Smooth muscle cell (in vitro differentiated cells): ENCODE measurements around the gene KCNH4. TPM values are rescaled to one million over a fixed set of nuclear protein-coding genes. Genes with fewer than 3 reads are reported as not detected.

ENCODE experiments used
- DNase-seq: peaks from one replicate; lab custom pipeline; 2025; ENCODE audit not compliant: unreplicated experiment; lab: John Stamatoyannopoulos, UW
- H2AFZ ChIP-seq: fragments of 200-600 bp; sonication (generic); 2 replicates; pipeline ENCODE4 v1.6.0; 2016; ENCODE audit warnings: antibody characterized with exemption, low read depth, mild to moderate bottlenecking
- H3F3A ChIP-seq: fragments of 200-600 bp; sonication (generic); 2 replicates; pipeline ENCODE4 v1.6.0; 2017; ENCODE audit warnings: antibody characterized with exemption, low read depth
- H3K27ac ChIP-seq: fragments of 200-600 bp; sonication (generic); 2 replicates; pipeline ENCODE4 v1.5.1; 2016; ENCODE audit warnings: low read depth, mild to moderate bottlenecking
- H3K27me3 ChIP-seq: fragments of 200-600 bp; sonication (generic); 2 replicates; pipeline ENCODE4 v1.6.1; 2016; ENCODE audit warnings: low read depth, mild to moderate bottlenecking
- H3K36me3 ChIP-seq: fragments of 200-600 bp; sonication (generic); 2 replicates; pipeline ENCODE4 v1.5.1; 2016; ENCODE audit warnings: low read depth
- H3K4me1 ChIP-seq: fragments of 200-600 bp; sonication (generic); 2 replicates; pipeline ENCODE4 v1.5.1; 2016; ENCODE audit warnings: low read depth
- H3K4me2 ChIP-seq: fragments of 200-600 bp; sonication (generic); 2 replicates; pipeline ENCODE4 v1.6.0; 2016; ENCODE audit warnings: mild to moderate bottlenecking
- H3K4me3 ChIP-seq: fragments of 200-600 bp; sonication (generic); 2 replicates; pipeline ENCODE4 v1.5.1; 2016; ENCODE audit warnings: mild to moderate bottlenecking
- H3K79me2 ChIP-seq: fragments of 200-600 bp; sonication (generic); 2 replicates; pipeline ENCODE4 v1.6.0; 2016; ENCODE audit warnings: low read depth, mild to moderate bottlenecking
- H3K9ac ChIP-seq: fragments of 200-600 bp; sonication (generic); 2 replicates; pipeline ENCODE4 v1.6.0; 2016; ENCODE audit warnings: low read depth
- H3K9me3 ChIP-seq: fragments of 200-600 bp; sonication (generic); replicated peaks from 2 replicates; pipeline ENCODE4 v1.5.1; 2016; ENCODE audit warnings: low read depth
- H4K20me1 ChIP-seq: fragments of 200-600 bp; sonication (generic); 2 replicates; pipeline ENCODE4 v1.6.0; 2016; ENCODE audit warnings: low read depth
- CTCF ChIP-seq: fragments of 200-600 bp; sonication (generic); IDR thresholded peaks from 2 replicates; pipeline ENCODE4 v1.5.1; 2017; ENCODE audit warnings: borderline replicate concordance, mild to moderate bottlenecking, antibody characterized with exemption; ENCODE audit not compliant: insufficient read depth, poor library complexity, severe bottlenecking
- WGBS: methylation state at CpG from one replicate; pipeline ENCODE4 v1.1.7; 2016; ENCODE audit warnings: low lambda C conversion rate; 5-methylcytosine and 5-hydroxymethylcytosine counted together
- polyA plus RNA-seq: library from polyadenylated mRNA; unstranded; fragments of >200 nt; fragmentation: Nextera tagmentation; extraction: Ambion mirVana; gene quantifications from 2 replicates; pipeline ENCODE4 v1.2.1, GENCODE V29; 2016
- total RNA-seq: library from RNA; depleted of rRNA; stranded (reverse); fragments of >200 nt; gene quantifications from 2 replicates; pipeline ENCODE4 v1.2.3, GENCODE V29; 2014

KCNH4 gene
- total and polyA plus RNA-seq, 2 experiments from 2014 or later, result not detected

- H3K79me2 ChIP-seq, result no peaks in the 10 kb centered on the region
- WGBS, result 83% methylated on average over 7 of the region's 7 CpGs
- no peak overlapping the region for H2AFZ ChIP-seq
- no peak overlapping the region for H3K27ac ChIP-seq
- H3K9me3 ChIP-seq, result no peaks in the 10 kb centered on the region
- H3K27me3 ChIP-seq, result no peaks in the 10 kb centered on the region
- no peak for TF ChIP-seq CTCF
- H3K9ac ChIP-seq, result no peak overlapping the region
- H3K4me1 ChIP-seq, result peaks cover 3% of the 10 kb centered on the region
- H3K36me3 ChIP-seq, result no peaks in the 10 kb centered on the region
- no peaks in the 10 kb centered on the region for H3F3A ChIP-seq
- H3K4me3 ChIP-seq, result peak overlapping the region; percentile 98
- peak overlapping the region; percentile 100 for H3K4me2 ChIP-seq
- H4K20me1 ChIP-seq, result no peaks in the 10 kb centered on the region
- no peak for DNase-seq
These were observed 60.7 kb downstream of the KCNH4 start for GRCh38 chr17:42120161-42120769.

GRCh38 chr17:42119301-42119700 is 61.6 kb downstream of the KCNH4 start:
- TF ChIP-seq CTCF, result no peak
- DNase-seq, result no peak
- Histone ChIP-seq H3K4me2 (no peak overlapping the region), H2AFZ (no peak overlapping the region), H3F3A (no peaks in the 10 kb centered on the region), H3K79me2 (no peaks in the 10 kb centered on the region), H3K27me3 (no peaks in the 10 kb centered on the region), H3K9ac (no peak overlapping the region), H3K27ac (no peak overlapping the region), H3K9me3 (no peaks in the 10 kb centered on the region), H3K4me3 (no peak overlapping the region), H4K20me1 (no peaks in the 10 kb centered on the region), H3K36me3 (no peaks in the 10 kb centered on the region), H3K4me1 (peaks cover 3% of the 10 kb centered on the region)
- WGBS, result 96% methylated on average over 18 of the region's 18 CpGs

GRCh38 chr17:42118545-42118944 is 62.4 kb downstream of the KCNH4 start:
- Histone ChIP-seq H3K4me2 (no peak overlapping the region), H3K9ac (no peak overlapping the region), H2AFZ (no peak overlapping the region), H3K9me3 (no peaks in the 10 kb centered on the region), H3K4me3 (no peak overlapping the region), H4K20me1 (no peaks in the 10 kb centered on the region), H3K4me1 (peaks cover 3% of the 10 kb centered on the region), H3K36me3 (no peaks in the 10 kb centered on the region), H3K27me3 (no peaks in the 10 kb centered on the region), H3K79me2 (no peaks in the 10 kb centered on the region), H3K27ac (no peak overlapping the region), H3F3A (no peaks in the 10 kb centered on the region)
- WGBS, result 91% methylated on average over 2 of the region's 2 CpGs
- TF ChIP-seq CTCF, result peak; percentile 33
- DNase-seq, result no peak

DNA sequence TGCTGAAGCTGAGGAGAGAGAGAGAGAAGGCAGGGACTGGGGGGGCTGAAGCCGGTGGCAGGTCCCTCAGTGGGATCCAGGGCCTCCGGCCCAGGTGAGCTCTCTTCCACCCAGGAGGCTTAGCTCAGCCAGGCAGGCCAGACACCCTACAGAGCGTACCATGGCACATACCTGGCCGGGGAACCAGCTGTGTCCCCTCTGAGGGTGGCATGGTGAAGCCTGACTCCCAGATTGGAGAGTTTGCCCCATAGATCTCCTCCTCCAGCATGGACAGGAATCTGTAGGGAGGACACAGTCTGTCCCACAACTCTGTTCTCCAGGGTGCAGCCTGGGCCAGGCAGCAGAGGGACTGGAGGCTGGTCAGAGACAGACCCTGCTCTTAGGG is 62.8 kb downstream of the KCNH4 start:
- Histone ChIP-seq H3K9me3 (no peaks in the 10 kb centered on the region), H3K4me2 (no peak overlapping the region), H3K4me1 (peaks cover 3% of the 10 kb centered on the region), H2AFZ (no peak overlapping the region), H3K79me2 (no peaks in the 10 kb centered on the region), H3K27ac (no peak overlapping the region), H4K20me1 (no peaks in the 10 kb centered on the region), H3K27me3 (no peaks in the 10 kb centered on the region), H3F3A (no peaks in the 10 kb centered on the region), H3K9ac (no peak overlapping the region), H3K4me3 (no peak overlapping the region), H3K36me3 (no peaks in the 10 kb centered on the region)
- no peak for DNase-seq
- TF ChIP-seq CTCF, result no peak
- WGBS, result 95% methylated on average over 3 of the region's 4 CpGs
